ENCODE measurements around the gene UPF1. TPM values are rescaled to one million over a fixed set of nuclear protein-coding genes. Genes with fewer than 3 reads are reported as not detected.

Gene UPF1
- total and polyA plus RNA-seq, 3 experiments from 2014 or later = 24.6 to 97.2 (median 96.8) TPM

- Mint-ChIP-seq H3K9me3 (no peaks in the 10 kb centered on the region), H3K27me3 (peaks cover 0 to 3% of the 10 kb centered on the region in 2 donors), H3K36me3 (peaks cover 0 to 51% (median 11%) of the 10 kb centered on the region in 3 donors), H3K4me3 (no peak overlapping the region), H3K4me1 (peaks cover 68 to 88% (median 88%) of the 10 kb centered on the region in 3 donors), H3K27ac (peak overlapping the region in 2 of 8 donors; percentile 47 to 51)
- Histone ChIP-seq H3K36me3 (ENCODE audit: insufficient read depth, low read length) (peaks cover 35% of the 10 kb centered on the region), H3K4me1 (ENCODE audit: insufficient read depth, low read length) (peaks cover 57% of the 10 kb centered on the region), H3K27ac (ENCODE audit: low read depth, low read length) (no peak overlapping the region), H3K9me3 (ENCODE audit: low read length) (no peaks in the 10 kb centered on the region), H3K27me3 (ENCODE audit: insufficient read depth, low read length, poor library complexity, severe bottlenecking) (no peaks in the 10 kb centered on the region), H3K4me3 (ENCODE audit: low read length) (no peak overlapping the region)
- no peak for DNase-seq
- POLR2A ChIA-PET = interaction anchor here (0.8 kb wide), 1 partner anchor 20 kb away, joined by 3 read pairs; no protein-coding TSS in a partner anchor
- CTCF ChIA-PET = interaction anchor here (0.8 to 3.2 kb wide), 7 partner anchors 10 to 458 kb away, joined by 3 to 16 read pairs (median 3); partner anchors contain the start of gene REX1BD
These were observed 14.2 kb downstream of the UPF1 start for GRCh38 chr19:18845961-18846360.

DNA sequence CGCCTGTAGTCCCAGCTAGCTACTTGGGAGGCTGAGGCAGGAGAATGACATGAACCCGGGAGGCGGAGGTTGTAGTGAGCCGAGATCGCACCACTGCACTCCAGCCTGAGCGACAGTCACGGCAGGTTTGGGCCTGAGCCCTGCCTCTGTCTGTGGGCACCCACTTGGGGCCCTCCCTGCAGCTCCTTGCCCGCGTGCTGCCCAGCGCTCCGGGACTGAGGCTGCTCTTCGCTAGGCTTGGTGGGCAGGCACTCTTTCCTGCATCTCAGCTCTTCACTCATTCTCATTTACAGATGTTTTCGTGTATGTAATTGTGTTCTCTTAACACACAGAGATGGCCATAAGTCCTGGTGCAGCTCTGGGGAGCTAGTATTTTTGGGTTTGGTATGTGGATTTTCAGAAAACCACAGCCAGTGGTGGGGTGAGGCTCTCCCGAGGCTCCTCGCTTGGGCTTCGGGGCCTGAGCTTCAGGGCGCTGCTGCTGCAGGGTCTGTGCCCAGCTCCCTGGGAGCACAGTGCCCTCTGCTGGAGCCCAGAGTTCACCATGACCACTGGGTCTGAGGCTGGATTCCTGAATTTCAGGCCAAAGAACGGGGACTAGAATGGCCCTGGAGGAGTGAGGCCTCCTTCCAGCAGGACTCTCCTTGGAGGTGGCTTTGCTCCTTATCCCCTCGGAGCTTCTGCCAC, 15.2 kb downstream of the UPF1 start:
- Histone ChIP-seq H3K36me3 (ENCODE audit: insufficient read depth, low read length) (peaks cover 44% of the 10 kb centered on the region), H3K9me3 (ENCODE audit: low read length) (no peaks in the 10 kb centered on the region), H3K27ac (ENCODE audit: low read depth, low read length) (no peak overlapping the region), H3K4me3 (ENCODE audit: low read length) (no peak overlapping the region), H3K4me1 (ENCODE audit: insufficient read depth, low read length) (peaks cover 48% of the 10 kb centered on the region), H3K27me3 (ENCODE audit: insufficient read depth, low read length, poor library complexity, severe bottlenecking) (no peaks in the 10 kb centered on the region)
- Mint-ChIP-seq H3K9me3 (no peaks in the 10 kb centered on the region), H3K27me3 (peaks cover 0 to 3% of the 10 kb centered on the region in 2 donors), H3K4me3 (peak overlapping the region in 4 of 7 donors; percentile 37 to 66 (median 52)), H3K36me3 (peaks cover 0 to 59% (median 9%) of the 10 kb centered on the region in 3 donors), H3K4me1 (peaks cover 60 to 77% (median 77%) of the 10 kb centered on the region in 3 donors), H3K27ac (peak overlapping the region in 6 of 8 donors; percentile 7 to 91 (median 49))
- POLR2A ChIA-PET = interaction anchor here (0.6 kb wide), 1 partner anchor 16 kb away, joined by 3 read pairs; the partner anchor contains the start of gene UPF1
- peak; percentile 47 to 75 (median 51) for DNase-seq
- CTCF ChIA-PET = interaction anchor here (0.7 to 3.2 kb wide), 28 partner anchors 9 to 459 kb away, joined by 3 to 25 read pairs (median 4); partner anchors contain the start of genes COPE, DDX49, REX1BD and UBA52

GRCh38 chr19:18847549-18848463, 16.0 kb downstream of the UPF1 start:
- H3K4me3 Mint-ChIP-seq = peak overlapping the region in 1 of 7 donors; percentile 66
- CTCF ChIA-PET = interaction anchor here (0.8 to 3.2 kb wide), 27 partner anchors 8 to 396 kb away, joined by 3 to 25 read pairs (median 5); partner anchors contain the start of genes COPE, DDX49, REX1BD and UBA52
- POLR2A ChIA-PET = interaction anchor here (0.7 kb wide), 1 partner anchor 11 kb away, joined by 3 read pairs; no protein-coding TSS in a partner anchor
- no peaks in the 10 kb centered on the region for H3K9me3 ChIP-seq (ENCODE audit: low read length)
- peaks cover 0 to 66% (median 9%) of the 10 kb centered on the region in 3 donors for H3K36me3 Mint-ChIP-seq
- no peaks in the 10 kb centered on the region for H3K9me3 Mint-ChIP-seq
- DNase-seq = no peak
- peaks cover 48% of the 10 kb centered on the region for H3K36me3 ChIP-seq (ENCODE audit: insufficient read depth, low read length)
- H3K27ac Mint-ChIP-seq = peak overlapping the region in 5 of 8 donors; percentile 7 to 91 (median 72)
- peaks cover 56 to 72% (median 72%) of the 10 kb centered on the region in 3 donors for H3K4me1 Mint-ChIP-seq
- H3K27ac ChIP-seq (ENCODE audit: low read depth, low read length) = no peak overlapping the region
- no peaks in the 10 kb centered on the region for H3K27me3 ChIP-seq (ENCODE audit: insufficient read depth, low read length, poor library complexity, severe bottlenecking)
- peaks cover 43% of the 10 kb centered on the region for H3K4me1 ChIP-seq (ENCODE audit: insufficient read depth, low read length)
- peaks cover 0 to 3% of the 10 kb centered on the region in 2 donors for H3K27me3 Mint-ChIP-seq
- no peak overlapping the region for H3K4me3 ChIP-seq (ENCODE audit: low read length)

DNA sequence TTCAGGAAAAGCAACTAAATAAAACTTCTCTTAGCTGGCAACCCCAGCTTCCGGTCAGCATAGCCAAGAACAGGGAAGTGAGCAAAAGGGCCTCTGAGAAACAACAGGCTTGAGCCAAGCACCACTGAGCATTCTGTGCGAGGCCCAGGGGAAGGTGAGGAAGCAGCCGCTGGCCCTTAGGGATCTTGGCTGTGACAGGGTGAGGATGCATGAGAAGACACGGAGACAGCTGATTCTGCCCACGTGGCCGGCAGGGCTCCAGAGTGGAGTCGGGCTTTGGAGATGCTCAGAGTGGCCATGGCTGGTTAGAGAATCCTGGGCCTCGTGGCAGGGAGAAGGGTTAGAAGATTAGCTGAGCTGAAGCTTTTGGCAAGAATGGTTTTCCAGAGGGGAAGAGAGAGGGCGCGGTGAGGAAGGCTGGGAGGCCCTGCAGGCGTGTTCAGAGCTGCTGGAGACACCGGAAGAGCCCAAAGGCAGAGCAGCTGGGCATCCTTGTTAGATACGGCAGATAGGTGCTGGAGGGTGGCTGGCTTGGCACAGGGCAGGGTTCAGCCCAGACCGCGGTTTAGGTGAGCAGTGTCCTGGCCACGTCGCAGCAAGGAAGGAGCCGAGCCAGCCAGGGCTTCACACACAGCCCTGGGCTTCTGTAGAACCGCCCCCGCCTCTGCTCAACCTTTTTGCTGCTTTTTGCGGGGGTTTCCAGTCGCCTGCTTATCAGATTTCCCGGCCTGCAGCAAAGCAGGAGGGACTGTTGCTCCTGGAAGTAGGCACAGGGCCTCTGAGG, 17.3 kb downstream of the UPF1 start:
- ChIA-PET POLR2A (no interaction called here), CTCF (interaction anchor here (1.0 to 3.2 kb wide), 9 partner anchors 8 to 329 kb away, joined by 3 to 25 read pairs (median 5); partner anchors contain the start of genes REX1BD, UBA52 and UPF1)
- H3K9me3 ChIP-seq (ENCODE audit: low read length) = no peaks in the 10 kb centered on the region
- H3K4me3 Mint-ChIP-seq = no peak overlapping the region
- no peak for DNase-seq
- H3K4me1 Mint-ChIP-seq = peaks cover 44 to 59% (median 59%) of the 10 kb centered on the region in 3 donors
- peaks cover 0 to 77% (median 11%) of the 10 kb centered on the region in 3 donors for H3K36me3 Mint-ChIP-seq
- H3K9me3 Mint-ChIP-seq = no peaks in the 10 kb centered on the region
- H3K27me3 Mint-ChIP-seq = peaks cover 0 to 1% of the 10 kb centered on the region in 2 donors
- peaks cover 30% of the 10 kb centered on the region for H3K4me1 ChIP-seq (ENCODE audit: insufficient read depth, low read length)
- no peak overlapping the region for H3K27ac ChIP-seq (ENCODE audit: low read depth, low read length)
- peak overlapping the region in 5 of 8 donors; percentile 33 to 93 (median 54) for H3K27ac Mint-ChIP-seq
- H3K36me3 ChIP-seq (ENCODE audit: insufficient read depth, low read length) = peaks cover 59% of the 10 kb centered on the region
- H3K27me3 ChIP-seq (ENCODE audit: insufficient read depth, low read length, poor library complexity, severe bottlenecking) = no peaks in the 10 kb centered on the region
- H3K4me3 ChIP-seq (ENCODE audit: low read length) = no peak overlapping the region

DNA sequence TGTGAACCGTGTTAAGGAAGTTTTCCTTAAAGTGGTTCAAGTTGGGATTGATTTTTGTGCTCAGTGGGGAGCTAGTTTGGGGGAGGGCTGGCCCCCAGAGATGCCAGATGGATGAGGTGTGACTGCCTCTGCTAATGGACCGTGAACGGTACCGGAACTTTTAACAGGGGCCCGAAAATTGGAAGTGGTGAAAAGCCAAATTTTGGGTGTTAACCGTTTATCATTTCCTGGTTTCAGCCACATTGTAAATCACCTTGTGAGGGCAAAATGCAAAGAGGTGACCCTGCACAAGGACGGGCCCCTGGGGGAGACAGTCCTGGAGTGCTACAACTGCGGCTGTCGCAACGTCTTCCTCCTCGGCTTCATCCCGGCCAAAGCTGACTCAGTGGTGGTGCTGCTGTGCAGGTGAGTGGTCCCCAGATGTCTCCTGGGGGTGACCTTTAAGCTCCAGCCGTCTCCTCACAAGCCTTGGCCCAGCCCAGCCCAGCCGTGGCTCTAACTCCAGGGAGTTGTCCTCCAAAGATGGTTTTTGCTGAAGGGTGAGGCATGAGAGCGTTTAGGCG, 18.2 kb downstream of the UPF1 start:
- ChIA-PET CTCF (interaction anchor here (1.0 to 1.3 kb wide), 3 partner anchors 9 to 256 kb away, joined by 3 to 4 read pairs (median 4); partner anchors contain the start of gene UPF1), POLR2A (no interaction called here)
- no peak overlapping the region for H3K4me3 ChIP-seq (ENCODE audit: low read length)
- no peaks in the 10 kb centered on the region for H3K9me3 Mint-ChIP-seq
- peaks cover 64% of the 10 kb centered on the region for H3K36me3 ChIP-seq (ENCODE audit: insufficient read depth, low read length)
- no peaks in the 10 kb centered on the region for H3K9me3 ChIP-seq (ENCODE audit: low read length)
- H3K36me3 Mint-ChIP-seq = peaks cover 0 to 85% (median 11%) of the 10 kb centered on the region in 3 donors
- peak overlapping the region in 5 of 8 donors; percentile 33 to 68 (median 54) for H3K27ac Mint-ChIP-seq
- H3K27me3 Mint-ChIP-seq = peaks cover 0 to 1% of the 10 kb centered on the region in 2 donors
- peaks cover 22% of the 10 kb centered on the region for H3K4me1 ChIP-seq (ENCODE audit: insufficient read depth, low read length)
- peak overlapping the region in 1 of 7 donors; percentile 14 for H3K4me3 Mint-ChIP-seq
- DNase-seq = no peak
- H3K27me3 ChIP-seq (ENCODE audit: insufficient read depth, low read length, poor library complexity, severe bottlenecking) = no peaks in the 10 kb centered on the region
- no peak overlapping the region for H3K27ac ChIP-seq (ENCODE audit: low read depth, low read length)
- H3K4me1 Mint-ChIP-seq = peaks cover 37 to 51% (median 51%) of the 10 kb centered on the region in 3 donors

- Mint-ChIP-seq H3K4me1 (peaks cover 30 to 44% (median 44%) of the 10 kb centered on the region in 3 donors), H3K27me3 (no peaks in the 10 kb centered on the region), H3K9me3 (no peaks in the 10 kb centered on the region), H3K27ac (peak overlapping the region in 1 of 8 donors; percentile 46), H3K36me3 (peaks cover 0 to 90% (median 13%) of the 10 kb centered on the region in 3 donors), H3K4me3 (no peak overlapping the region)
- Histone ChIP-seq H3K4me3 (ENCODE audit: low read length) (no peak overlapping the region), H3K27ac (ENCODE audit: low read depth, low read length) (no peak overlapping the region), H3K4me1 (ENCODE audit: insufficient read depth, low read length) (peaks cover 13% of the 10 kb centered on the region), H3K9me3 (ENCODE audit: low read length) (no peaks in the 10 kb centered on the region), H3K27me3 (ENCODE audit: insufficient read depth, low read length, poor library complexity, severe bottlenecking) (no peaks in the 10 kb centered on the region), H3K36me3 (ENCODE audit: insufficient read depth, low read length) (peaks cover 72% of the 10 kb centered on the region)
- no peak for DNase-seq
- CTCF ChIA-PET = interaction anchor here (1.2 kb wide), 1 partner anchor 257 kb away, joined by 3 read pairs; no protein-coding TSS in a partner anchor
- POLR2A ChIA-PET = no interaction called here
These were observed 19.0 kb downstream of the UPF1 start for GRCh38 chr19:18850471-18851375.
